ENCODE measurements around the gene CARTPT. TPM values are rescaled to one million over a fixed set of nuclear protein-coding genes. Genes with fewer than 3 reads are reported as not detected.

CARTPT gene
- total RNA-seq, 2 experiments from 2014 or later, result not detected

DNA sequence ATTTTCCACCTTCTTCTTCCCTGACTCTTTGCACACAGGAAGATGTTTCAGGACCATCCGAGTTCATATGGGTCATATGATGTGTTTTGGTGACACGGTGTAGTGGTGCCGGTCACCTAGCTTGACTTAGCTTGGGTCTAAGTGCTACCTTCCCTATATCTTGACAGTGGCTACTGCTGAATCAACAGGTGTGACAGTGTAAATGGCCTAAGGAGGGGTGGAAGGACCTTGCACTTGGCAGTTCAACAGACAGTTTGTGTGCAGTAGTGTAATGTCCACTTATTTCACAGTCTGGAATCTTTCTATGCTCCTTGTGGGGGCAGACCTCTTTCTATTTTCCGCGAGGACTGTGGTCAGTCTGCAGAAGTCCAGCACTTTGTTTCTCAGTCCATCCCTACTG lies 43.8 kb downstream of the CARTPT start:
- POLR2A ChIA-PET, result no interaction called here

GRCh38 chr5:71767661-71768060 lies 48.6 kb downstream of the CARTPT start:
- CTCF ChIA-PET, result no interaction called here
- H3K9me3 Mint-ChIP-seq, result no peaks in the 10 kb centered on the region

More for the DNA sequence above, 43.8 kb downstream of the CARTPT start:
- no peaks in the 10 kb centered on the region for H3K27me3 Mint-ChIP-seq
- CTCF ChIA-PET, result no interaction called here
- ATAC-seq (ENCODE audit: poor library complexity), result no peak
- no peak for TF ChIP-seq CTCF (IDR thresholded peaks at IDR 0.05)
- no peaks in the 10 kb centered on the region for H3K27me3 ChIP-seq (ENCODE audit: control insufficient read depth in 1 of 2, insufficient read depth in 2 of 2, low read length in 2 of 2)
- H3K36me3 ChIP-seq (ENCODE audit: insufficient read depth, low read length), result no peaks in the 10 kb centered on the region
- no peaks in the 10 kb centered on the region for H3K36me3 Mint-ChIP-seq (ENCODE audit: low read depth)
- no peak overlapping the region for H3K4me3 Mint-ChIP-seq
- intact Hi-C loops (cut with DNase I, micrococcal nuclease), result no loop called here
- no peak overlapping the region for H3K27ac ChIP-seq (ENCODE audit: low read depth in 1 of 2, low read length in 2 of 2)
- no peaks in the 10 kb centered on the region for H3K9me3 ChIP-seq (ENCODE audit: control insufficient read depth in 1 of 2, insufficient read depth in 1 of 2, low read length in 2 of 2)
- H3K4me1 Mint-ChIP-seq (ENCODE audit: low read depth), result no peaks in the 10 kb centered on the region
- no peak overlapping the region for H3K4me3 ChIP-seq (ENCODE audit: low read length)
- no peaks in the 10 kb centered on the region for H3K4me1 ChIP-seq (ENCODE audit: insufficient read depth, low read length)
- H3K27ac Mint-ChIP-seq, result no peak overlapping the region
- H3K9me3 Mint-ChIP-seq, result no peaks in the 10 kb centered on the region
- DNase-seq, result no peak

DNA sequence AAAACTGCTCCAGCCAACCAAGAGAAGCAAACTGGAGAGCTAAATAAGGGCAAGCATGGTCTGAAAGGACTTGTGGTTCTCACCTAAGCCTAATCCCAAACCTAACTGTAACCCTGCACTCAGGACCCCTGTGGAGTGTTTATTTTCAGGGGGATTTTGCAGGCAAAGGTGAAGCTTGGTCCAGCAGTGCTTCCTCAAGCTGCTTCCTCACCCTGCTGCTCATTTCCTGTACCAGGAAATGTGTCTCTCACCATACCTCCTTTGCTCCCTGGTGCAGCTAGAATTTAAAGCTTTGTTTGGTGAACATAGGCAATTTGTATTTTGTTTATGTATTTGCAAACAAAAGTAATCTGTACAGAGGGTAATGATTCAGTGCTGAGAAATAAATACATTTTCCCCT lies 50.2 kb downstream of the CARTPT start:
- H3K4me1 ChIP-seq (ENCODE audit: insufficient read depth, low read length), result no peaks in the 10 kb centered on the region
- ChIA-PET POLR2A (no interaction called here), CTCF (no interaction called here)
- TF ChIP-seq CTCF (IDR thresholded peaks at IDR 0.05), result no peak
- no peak overlapping the region for H3K4me3 ChIP-seq (ENCODE audit: low read length)
- intact Hi-C loops (cut with DNase I, micrococcal nuclease), result no loop called here
- H3K27me3 Mint-ChIP-seq, result peaks cover 15% of the 10 kb centered on the region
- no peak overlapping the region for H3K27ac Mint-ChIP-seq
- ATAC-seq (ENCODE audit: poor library complexity) (no peak), DNase-seq (no peak)
- no peak overlapping the region for H3K4me3 Mint-ChIP-seq
- H3K9me3 ChIP-seq (ENCODE audit: control insufficient read depth in 1 of 2, insufficient read depth in 1 of 2, low read length in 2 of 2), result no peaks in the 10 kb centered on the region
- no peaks in the 10 kb centered on the region for H3K27me3 ChIP-seq (ENCODE audit: control insufficient read depth in 1 of 2, insufficient read depth in 2 of 2, low read length in 2 of 2)
- H3K4me1 Mint-ChIP-seq (ENCODE audit: low read depth), result no peaks in the 10 kb centered on the region
- no peaks in the 10 kb centered on the region for H3K36me3 ChIP-seq (ENCODE audit: insufficient read depth, low read length)
- H3K36me3 Mint-ChIP-seq (ENCODE audit: low read depth), result no peaks in the 10 kb centered on the region
- H3K9me3 Mint-ChIP-seq, result no peaks in the 10 kb centered on the region
- H3K27ac ChIP-seq (ENCODE audit: low read depth in 1 of 2, low read length in 2 of 2), result no peak overlapping the region

More at GRCh38 chr5:71767661-71768060, 48.6 kb downstream of the CARTPT start:
- no peak overlapping the region for H3K27ac ChIP-seq (ENCODE audit: low read depth in 1 of 2, low read length in 2 of 2)
- Mint-ChIP-seq H3K4me1 (ENCODE audit: low read depth) (no peaks in the 10 kb centered on the region), H3K27ac (no peak overlapping the region), H3K4me3 (no peak overlapping the region), H3K36me3 (ENCODE audit: low read depth) (no peaks in the 10 kb centered on the region), H3K27me3 (no peaks in the 10 kb centered on the region)
- H3K4me3 ChIP-seq (ENCODE audit: low read length), result no peak overlapping the region
- no peaks in the 10 kb centered on the region for H3K36me3 ChIP-seq (ENCODE audit: insufficient read depth, low read length)
- POLR2A ChIA-PET, result no interaction called here
- H3K4me1 ChIP-seq (ENCODE audit: insufficient read depth, low read length), result no peaks in the 10 kb centered on the region
- intact Hi-C loops (cut with DNase I, micrococcal nuclease), result no loop called here
- TF ChIP-seq CTCF (IDR thresholded peaks at IDR 0.05), result no peak
- no peaks in the 10 kb centered on the region for H3K9me3 ChIP-seq (ENCODE audit: control insufficient read depth in 1 of 2, insufficient read depth in 1 of 2, low read length in 2 of 2)
- DNase-seq (no peak), ATAC-seq (ENCODE audit: poor library complexity) (no peak)
- no peaks in the 10 kb centered on the region for H3K27me3 ChIP-seq (ENCODE audit: control insufficient read depth in 1 of 2, insufficient read depth in 2 of 2, low read length in 2 of 2)

All from CD4-positive, alpha-beta T cell (primary cell).